AG04449 (cell line): ENCODE data around the gene KRTAP12-1.
"Not testable (repeated sequence)": the region's sequence is repeated elsewhere in the genome, so short reads cannot be mapped to it uniquely, and the experiment has no call there.

Experiments used
- CTCF ChIA-PET: fragments of 350-600 bp; formaldehyde crosslinking; extraction: SDS; loops from one replicate; lab custom pipeline; 2021; ENCODE audit warnings: antibody characterized with exemption; lab: Yijun Ruan, JAX
- POLR2A ChIA-PET: fragments of 400-600, 350-600 bp; formaldehyde crosslinking; extraction: SDS; loops from one replicate; lab custom pipeline; 2020; ENCODE audit warnings: antibody characterized with exemption, inconsistent platforms; lab: Yijun Ruan, JAX
- DNase-seq: peaks from one replicate; pipeline ENCODE4 v3.0.0-alpha.2; 2010; ENCODE audit warnings: low read depth, low spot score
- H3K4me3 ChIP-seq: 2 replicates; pipeline ENCODE4 v1.5.1; 2011; ENCODE audit warnings: low read depth, mild to moderate bottlenecking, control low read depth, low read length
- TF ChIP-seq, protein P1 (sequence below): IDR thresholded peaks from one replicate; pipeline ENCODE4 v1.5.1; 2011; ENCODE audit warnings: mild to moderate bottlenecking, moderate library complexity, low read length, control low read depth, inconsistent platforms; ENCODE audit not compliant: insufficient read depth; ENCODE audit errors: missing control alignments

The KRTAP12-1 gene

DNA sequence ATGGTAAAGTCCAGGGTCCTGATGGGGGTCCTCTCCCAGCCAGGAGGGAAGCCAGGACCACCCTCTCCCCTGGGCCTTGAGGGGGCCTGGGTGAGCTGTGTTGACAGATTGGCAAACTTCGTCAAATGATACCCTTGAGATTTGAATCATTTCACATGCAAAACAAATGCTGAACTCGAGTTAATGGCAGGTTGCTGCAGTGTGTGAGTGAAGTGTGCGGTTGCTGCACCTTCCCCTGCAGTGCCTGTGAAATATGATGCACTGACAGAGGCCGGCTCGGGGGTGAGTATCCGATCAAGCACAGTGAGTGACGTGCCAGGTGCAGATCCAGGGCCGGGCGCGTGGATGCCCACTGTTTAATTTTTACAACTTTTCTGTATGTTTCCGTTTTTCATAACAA lies 5.7 kb upstream of the KRTAP12-1 start:
- DNase-seq, result no peak
- H3K4me3 ChIP-seq, result no peak overlapping the region
- TF ChIP-seq, protein P1, sequence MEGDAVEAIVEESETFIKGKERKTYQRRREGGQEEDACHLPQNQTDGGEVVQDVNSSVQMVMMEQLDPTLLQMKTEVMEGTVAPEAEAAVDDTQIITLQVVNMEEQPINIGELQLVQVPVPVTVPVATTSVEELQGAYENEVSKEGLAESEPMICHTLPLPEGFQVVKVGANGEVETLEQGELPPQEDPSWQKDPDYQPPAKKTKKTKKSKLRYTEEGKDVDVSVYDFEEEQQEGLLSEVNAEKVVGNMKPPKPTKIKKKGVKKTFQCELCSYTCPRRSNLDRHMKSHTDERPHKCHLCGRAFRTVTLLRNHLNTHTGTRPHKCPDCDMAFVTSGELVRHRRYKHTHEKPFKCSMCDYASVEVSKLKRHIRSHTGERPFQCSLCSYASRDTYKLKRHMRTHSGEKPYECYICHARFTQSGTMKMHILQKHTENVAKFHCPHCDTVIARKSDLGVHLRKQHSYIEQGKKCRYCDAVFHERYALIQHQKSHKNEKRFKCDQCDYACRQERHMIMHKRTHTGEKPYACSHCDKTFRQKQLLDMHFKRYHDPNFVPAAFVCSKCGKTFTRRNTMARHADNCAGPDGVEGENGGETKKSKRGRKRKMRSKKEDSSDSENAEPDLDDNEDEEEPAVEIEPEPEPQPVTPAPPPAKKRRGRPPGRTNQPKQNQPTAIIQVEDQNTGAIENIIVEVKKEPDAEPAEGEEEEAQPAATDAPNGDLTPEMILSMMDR, result no peak
- CTCF ChIA-PET, result no interaction called here
- POLR2A ChIA-PET, result no interaction called here

GRCh38 chr21:44686843-44687561 lies 5.0 kb upstream of the KRTAP12-1 start:
- CTCF ChIA-PET, result no interaction called here
- TF ChIP-seq, protein P1, result no peak
- POLR2A ChIA-PET, result no interaction called here

DNA sequence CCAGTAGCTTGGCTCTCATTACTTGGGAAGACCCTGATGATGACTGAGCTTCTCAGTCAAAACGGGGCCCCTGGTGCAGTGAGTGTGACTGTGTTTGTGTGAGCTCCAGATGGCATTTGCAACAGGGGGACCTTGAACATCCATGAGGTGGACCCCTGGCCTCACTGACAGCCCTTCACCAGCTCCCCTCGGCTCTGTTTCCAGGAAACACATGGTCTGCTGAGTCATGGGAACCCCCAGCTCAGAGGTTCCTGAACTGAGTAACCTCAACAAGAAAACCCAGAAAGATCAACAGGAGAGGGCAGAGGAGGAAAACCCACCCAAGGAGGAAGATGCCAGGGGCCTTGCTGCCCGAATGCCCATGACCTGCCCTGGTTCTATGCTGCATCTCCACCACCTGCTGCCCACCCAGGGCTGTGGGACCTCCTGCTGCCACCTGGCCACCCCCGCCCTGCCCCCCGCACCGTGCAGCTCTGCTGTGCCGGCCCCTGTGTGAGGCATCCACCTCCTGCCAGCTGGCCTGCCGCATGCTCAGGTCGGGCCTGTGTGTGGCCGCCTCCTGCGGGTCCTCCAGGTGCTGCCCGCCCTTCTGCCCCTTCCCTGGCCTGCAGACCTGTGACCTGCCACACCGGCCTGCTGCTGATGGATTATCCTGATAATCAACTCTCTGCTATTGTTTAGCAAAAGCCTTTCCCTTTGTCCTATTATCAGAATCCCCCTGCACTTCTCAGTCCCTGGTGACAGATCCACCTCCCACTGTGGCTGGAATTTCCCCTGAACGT lies 4.2 kb upstream of the KRTAP12-1 start:
- TF ChIP-seq, protein P1, result no peak
- no peak overlapping the region for H3K4me3 ChIP-seq
- ChIA-PET CTCF (no interaction called here), POLR2A (no interaction called here)
- no peak for DNase-seq

More at GRCh38 chr21:44686843-44687561, 5.0 kb upstream of the KRTAP12-1 start:
- DNase-seq, result no peak
- H3K4me3 ChIP-seq, result no peak overlapping the region

DNA sequence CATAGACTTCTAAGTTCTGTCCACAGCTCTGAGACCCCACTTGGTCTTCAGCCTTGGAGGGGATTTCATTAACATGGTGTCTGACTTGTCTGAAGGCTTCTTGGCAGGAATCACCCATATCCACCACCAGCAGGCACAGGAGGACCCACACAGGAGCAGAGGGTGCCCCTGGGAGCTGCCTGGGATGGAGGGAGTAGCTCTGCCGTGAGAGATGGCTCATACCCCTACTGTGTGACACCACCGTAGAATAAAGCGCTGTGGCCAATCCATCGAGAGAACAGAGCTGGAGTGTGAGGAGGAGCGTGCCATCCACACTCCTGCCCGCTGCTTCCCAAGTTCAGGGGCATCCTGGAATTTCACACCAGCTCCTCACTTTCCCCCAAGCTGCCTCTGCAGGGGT lies 3.1 kb upstream of the KRTAP12-1 start:
- POLR2A ChIA-PET, H3K4me3 ChIP-seq, DNase-seq, CTCF ChIA-PET: not testable (repeated sequence)

- H3K4me3 ChIP-seq, result no peak overlapping the region
- TF ChIP-seq, protein P1, result no peak
- ChIA-PET POLR2A (no interaction called here), CTCF (no interaction called here)
- no peak for DNase-seq
These were observed 2.5 kb upstream of the KRTAP12-1 start for GRCh38 chr21:44684483-44684882.

GRCh38 chr21:44684077-44684476 lies 2.1 kb upstream of the KRTAP12-1 start:
- TF ChIP-seq, protein P1, result no peak
- CTCF ChIA-PET, result no interaction called here
- H3K4me3 ChIP-seq, result no peak overlapping the region
- POLR2A ChIA-PET, result no interaction called here
- no peak for DNase-seq
